GM12892 (cell line): ENCODE measurements around the gene OGFOD3.
A peak's percentile ranks its signal among the peaks of the same experiment; 100 is the strongest.

Experiments used
- DNase-seq: peaks from one replicate; pipeline ENCODE4 v3.0.0; 2011; ENCODE audit not compliant: insufficient read length
- FAIRE-seq: peaks from 2 replicates; lab custom pipeline; 2011; peaks lifted over from hg19 to GRCh38; lab: Jason Lieb, UNC
- POLR2A ChIP-seq: IDR thresholded peaks from 2 replicates; pipeline ENCODE4 v1.6.1; 2011; ENCODE audit warnings: low read depth, low read length, control low read depth
- POLR2AphosphoS5 ChIP-seq: IDR thresholded peaks from 2 replicates; pipeline ENCODE4 v1.6.1; 2011; ENCODE audit warnings: low read depth, low read length, control low read depth
- TAF1 ChIP-seq: IDR thresholded peaks from 2 replicates; pipeline ENCODE4 v1.6.1; 2011; ENCODE audit warnings: low read depth, mild to moderate bottlenecking, control low read depth, low read length, borderline replicate concordance

The OGFOD3 gene

GRCh38 chr17:82399041-82399441, 19.3 kb downstream of the OGFOD3 start:
- no peak for FAIRE-seq
- no peak for TF ChIP-seq TAF1
- no peak for TF ChIP-seq POLR2A
- TF ChIP-seq POLR2AphosphoS5, result no peak
- DNase-seq, result no peak

DNA sequence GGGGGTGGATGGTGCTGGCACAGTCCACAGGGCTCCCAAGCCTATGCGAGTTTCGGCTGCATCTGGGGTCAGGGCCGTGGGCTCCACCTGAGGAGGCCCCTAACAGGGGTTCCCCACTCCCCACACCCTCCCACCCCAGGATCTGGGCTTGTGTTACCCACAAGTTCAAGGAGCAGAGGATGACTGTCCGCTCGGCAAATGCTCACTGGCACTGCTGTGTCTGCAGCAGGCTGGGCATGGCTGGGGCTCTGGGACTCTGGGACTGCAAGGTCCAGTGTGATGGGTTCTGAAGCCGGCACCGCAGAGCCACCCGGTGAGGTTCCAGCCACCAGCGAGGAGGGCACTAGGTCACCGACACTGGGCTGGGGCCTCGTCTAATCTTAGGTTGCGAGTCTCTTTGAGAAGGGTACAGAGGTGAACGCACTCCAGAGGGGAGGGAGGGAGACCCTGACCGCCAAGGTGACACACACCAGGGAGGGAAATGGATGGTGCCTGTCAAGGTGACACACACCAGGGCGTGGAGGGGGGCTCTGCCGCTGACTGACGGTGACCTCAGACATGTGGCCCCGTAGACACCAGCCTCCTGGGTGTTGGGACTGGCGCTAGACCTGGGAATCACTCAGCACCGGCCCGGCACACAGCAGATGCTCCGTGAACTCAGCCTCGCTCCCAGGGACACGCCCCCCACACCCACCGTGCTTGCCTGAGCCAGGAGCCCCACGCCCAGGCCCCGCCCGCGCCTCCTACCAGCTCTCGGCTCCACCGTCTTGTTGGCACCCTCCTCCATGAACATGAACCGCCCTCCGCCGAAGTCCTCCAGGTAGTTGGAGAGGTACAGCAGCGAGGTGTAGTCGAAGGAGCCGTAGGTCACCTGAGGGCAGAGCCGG, 20.7 kb downstream of the OGFOD3 start:
- DNase-seq (no peak), FAIRE-seq (no peak)
- TF ChIP-seq POLR2AphosphoS5, result no peak
- TF ChIP-seq TAF1, result no peak
- TF ChIP-seq POLR2A, result no peak

DNA sequence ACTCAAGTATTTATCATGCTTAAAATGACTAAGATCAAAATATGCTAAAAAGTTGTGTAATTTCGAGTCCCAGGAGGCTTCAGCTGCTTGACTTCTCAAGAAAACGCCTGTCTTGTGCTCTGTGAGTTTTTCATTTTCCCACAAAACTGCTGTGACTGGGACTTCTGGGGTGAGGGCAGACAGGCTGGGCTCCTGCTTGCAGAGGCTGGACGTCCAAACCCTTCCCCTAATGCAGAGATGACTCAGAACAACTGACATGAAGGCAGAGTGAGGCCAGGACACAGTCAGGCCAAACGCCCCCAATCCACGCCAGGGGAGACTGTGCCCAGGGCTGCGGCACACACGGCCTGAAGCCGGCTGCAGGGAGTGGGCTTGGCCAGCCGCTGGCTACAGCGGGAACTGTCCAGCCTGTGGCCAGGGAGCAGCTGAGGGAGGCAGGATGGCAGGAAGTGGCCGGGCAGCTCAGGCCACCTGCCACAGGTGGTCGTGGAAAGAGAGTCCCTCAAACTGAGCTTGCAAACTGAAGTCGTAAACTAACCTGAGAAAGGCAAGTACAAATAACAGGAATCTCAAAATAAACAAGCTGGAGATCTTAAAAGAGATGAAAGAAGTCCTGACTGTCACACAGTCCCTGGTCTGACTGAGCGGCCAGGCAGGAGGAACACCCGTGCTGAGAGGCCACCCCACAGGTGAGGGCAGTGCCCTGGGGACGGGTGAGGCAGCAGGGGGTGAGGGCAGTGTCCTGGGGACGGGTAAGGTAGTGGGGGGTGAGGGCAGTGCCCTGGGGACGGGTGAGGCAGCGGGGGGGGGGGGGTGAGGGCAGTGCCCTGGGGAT, 21.6 kb downstream of the OGFOD3 start:
- FAIRE-seq, result no peak

GRCh38 chr17:82394278-82394677, 24.1 kb downstream of the OGFOD3 start:
- FAIRE-seq, result no peak
- no peak for TF ChIP-seq TAF1
- no peak for DNase-seq

More for the DNA sequence above, 21.6 kb downstream of the OGFOD3 start:
- DNase-seq, result no peak
- TF ChIP-seq TAF1 (no peak), POLR2A (0 out of 2 replicates have a peak, but pooled peaks have one; percentile 24)

GRCh38 chr17:82392941-82393340, 25.4 kb downstream of the OGFOD3 start:
- no peak for FAIRE-seq
- TF ChIP-seq TAF1, result no peak
- no peak for TF ChIP-seq POLR2A
- TF ChIP-seq POLR2AphosphoS5, result no peak

GRCh38 chr17:82392209-82392920, 26.0 kb downstream of the OGFOD3 start:
- no peak for FAIRE-seq
- DNase-seq, result no peak
- no peak for TF ChIP-seq POLR2AphosphoS5

More at GRCh38 chr17:82392941-82393340, 25.4 kb downstream of the OGFOD3 start:
- no peak for DNase-seq

DNA sequence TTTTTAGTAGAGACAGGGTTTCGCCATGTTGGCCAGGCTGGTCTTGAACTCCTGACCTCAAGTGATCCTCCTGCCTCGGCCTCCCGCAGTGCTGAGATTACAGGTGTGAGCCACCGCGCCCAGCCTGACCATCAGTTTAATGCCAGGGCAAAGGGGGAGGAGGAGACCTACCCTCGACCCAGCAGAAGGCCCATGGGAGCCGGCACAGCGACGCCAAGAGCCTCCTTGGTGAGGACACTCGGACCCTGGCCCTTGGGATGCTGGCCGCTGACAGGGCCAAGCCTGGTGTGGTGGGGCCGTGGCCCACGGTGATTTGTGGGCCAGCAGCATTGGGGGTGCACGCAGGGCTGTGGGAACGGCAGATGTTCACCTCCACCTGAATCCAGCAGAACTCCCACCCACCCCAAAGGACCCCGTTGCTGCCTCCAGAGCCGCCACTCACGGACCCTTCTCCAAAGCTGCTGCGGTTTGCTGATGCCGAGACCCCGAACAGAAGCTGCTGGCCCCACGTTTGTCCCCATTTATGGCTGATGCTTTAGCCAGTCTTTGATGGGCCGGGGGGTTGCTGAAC, 26.8 kb downstream of the OGFOD3 start:
- no peak for FAIRE-seq
- no peak for DNase-seq
- no peak for TF ChIP-seq POLR2AphosphoS5

- no peak for TF ChIP-seq TAF1
- TF ChIP-seq POLR2A, result no peak
- TF ChIP-seq POLR2AphosphoS5, result no peak
- DNase-seq (no peak), FAIRE-seq (no peak)
These were observed 27.4 kb downstream of the OGFOD3 start for GRCh38 chr17:82390860-82391435.

- TF ChIP-seq TAF1 (no peak), POLR2A (no peak), POLR2AphosphoS5 (no peak)
- DNase-seq (no peak), FAIRE-seq (no peak)
These were observed 28.1 kb downstream of the OGFOD3 start for GRCh38 chr17:82390015-82390859.

DNA sequence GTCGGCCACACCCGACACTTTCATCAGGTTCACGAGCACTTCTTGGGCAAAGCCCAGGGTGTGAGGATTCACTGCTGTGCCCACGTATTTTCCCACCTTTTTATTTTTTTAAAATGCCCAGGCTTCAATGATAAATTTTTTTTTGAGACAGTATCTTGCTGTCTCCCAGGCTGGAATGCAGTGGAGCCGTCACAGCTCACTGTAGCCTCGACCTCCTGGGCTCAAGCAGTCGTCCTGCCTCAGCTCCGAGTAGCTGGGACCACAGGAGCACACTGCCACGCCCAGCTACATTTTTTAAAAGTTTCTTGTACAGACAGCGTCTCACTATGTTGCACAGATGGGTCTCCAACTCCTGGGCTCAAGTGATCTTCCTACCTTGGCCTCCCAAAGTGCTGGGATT, 29.0 kb downstream of the OGFOD3 start:
- DNase-seq (no peak), FAIRE-seq (no peak)
- no peak for TF ChIP-seq POLR2A
- no peak for TF ChIP-seq TAF1
- TF ChIP-seq POLR2AphosphoS5, result no peak

GRCh38 chr17:82388922-82389283, 29.5 kb downstream of the OGFOD3 start:
- FAIRE-seq, result no peak
- DNase-seq, result no peak
- TF ChIP-seq POLR2A (no peak), POLR2AphosphoS5 (no peak)
